GM12872 (cell line): ENCODE results near the gene KCTD1.

Source experiments
- CTCF ChIP-seq: IDR thresholded peaks from 3 replicates; pipeline ENCODE4 v1.5.1; 2011; ENCODE audit warnings: low read depth, mild to moderate bottlenecking, low read length, moderate library complexity; ENCODE audit not compliant: insufficient read depth

KCTD1 gene

GRCh38 chr18:26438980-26439379 is 109.4 kb downstream of the KCTD1 start:
- no peak for TF ChIP-seq CTCF

GRCh38 chr18:26436176-26437051 is 111.9 kb downstream of the KCTD1 start:
- no peak for TF ChIP-seq CTCF

DNA sequence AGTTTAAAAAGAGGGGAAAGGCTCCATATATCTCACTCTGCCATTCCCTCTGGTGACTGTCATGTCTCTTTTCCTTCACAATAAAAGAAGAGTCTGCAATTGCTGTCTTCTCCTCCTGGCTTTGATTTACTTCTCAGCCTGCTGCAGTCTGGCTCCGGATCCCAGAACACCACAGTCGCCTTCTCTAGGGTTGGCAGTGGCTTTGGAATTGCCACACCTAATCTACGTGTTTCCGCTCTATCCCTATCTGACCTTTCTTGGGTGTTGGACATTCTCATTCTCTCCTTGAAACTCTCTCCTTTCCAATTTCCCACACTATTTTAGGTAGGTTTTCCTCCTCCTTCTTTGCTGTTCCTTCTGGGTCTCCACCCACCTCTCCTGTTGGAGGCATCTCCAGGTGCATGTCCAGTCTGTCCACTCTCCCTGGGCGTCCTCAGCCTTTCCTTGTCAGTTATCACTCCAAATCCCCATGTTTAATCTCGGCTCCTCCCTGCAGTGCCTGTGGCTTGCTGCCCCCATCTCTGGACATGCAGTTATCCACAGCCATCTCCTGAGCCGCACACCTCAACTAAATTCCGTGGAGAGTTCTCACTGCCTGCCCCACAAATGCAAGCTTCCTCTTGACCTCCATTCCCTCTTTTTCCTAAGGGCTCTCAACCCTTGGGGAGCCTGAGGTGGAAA is 112.8 kb downstream of the KCTD1 start:
- no peak for TF ChIP-seq CTCF

- no peak for TF ChIP-seq CTCF
Observed at GRCh38 chr18:26434887-26435286, 113.5 kb downstream of the KCTD1 start.

DNA sequence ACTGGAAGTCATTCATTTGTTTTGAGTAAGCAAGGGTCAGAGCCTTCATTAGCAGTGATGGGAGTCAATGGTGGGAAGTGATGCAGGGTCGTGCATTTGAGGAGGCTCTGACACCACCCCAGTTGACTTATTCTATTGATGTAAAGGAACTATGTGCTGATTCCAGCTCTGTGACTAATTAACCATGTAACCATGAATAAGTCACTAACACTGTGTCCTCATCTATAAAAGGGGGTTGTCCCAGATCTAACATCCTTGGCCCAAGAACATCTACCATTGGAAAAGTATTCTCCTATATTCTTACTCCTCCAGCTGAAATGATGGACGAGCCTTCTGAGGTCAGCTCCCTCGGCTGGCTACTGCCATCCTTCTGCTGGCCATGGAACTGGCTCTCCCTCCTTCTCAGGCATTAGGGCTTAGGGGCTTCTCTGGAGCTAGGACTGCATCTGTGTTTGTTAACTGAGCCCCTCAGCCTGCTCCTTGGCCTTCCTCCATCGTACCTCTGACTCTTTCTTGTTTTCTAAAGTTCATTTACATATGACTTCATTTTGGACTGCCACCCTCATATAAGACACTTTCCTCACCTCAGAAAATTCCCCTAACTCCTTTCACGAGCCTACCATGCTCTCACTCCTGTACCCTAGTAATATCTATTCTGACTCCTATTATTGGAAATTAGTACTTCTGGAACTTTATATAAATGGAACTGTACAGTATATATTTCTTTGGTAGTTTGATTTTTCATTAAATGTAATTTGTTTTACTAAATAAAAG is 115.5 kb downstream of the KCTD1 start:
- TF ChIP-seq CTCF: no peak

DNA sequence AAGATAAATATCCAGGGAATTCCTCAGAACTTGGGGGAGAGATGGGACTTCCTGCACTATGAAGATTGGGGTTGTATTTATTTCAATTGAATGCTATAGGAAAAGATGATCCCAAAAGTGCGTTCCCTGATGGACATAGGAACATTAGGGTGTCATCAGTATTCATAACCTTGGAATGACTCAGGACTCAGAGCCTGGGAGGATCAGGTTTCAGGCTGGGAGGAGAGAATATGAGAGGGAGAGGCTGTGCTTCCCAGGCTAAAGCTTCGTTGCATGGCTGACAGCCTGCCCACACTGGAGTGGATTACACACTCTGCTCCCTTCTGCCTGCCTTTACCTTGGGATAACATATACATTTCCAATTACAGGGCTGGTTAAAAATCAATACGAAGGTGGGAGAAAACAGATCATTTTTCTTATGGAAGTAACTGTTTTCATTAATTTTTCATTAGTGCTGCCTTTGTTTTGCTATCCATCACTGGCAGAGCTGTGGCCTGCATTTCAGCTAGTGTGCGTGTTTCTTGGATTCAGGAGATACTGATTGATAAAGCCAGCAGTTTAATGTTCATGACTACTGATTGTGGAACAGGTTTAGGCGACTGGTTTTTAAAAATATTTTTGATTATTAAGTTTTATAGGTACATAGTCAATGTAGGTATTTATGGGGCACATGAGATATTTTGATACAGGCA is 118.7 kb downstream of the KCTD1 start:
- TF ChIP-seq CTCF: no peak
